ENCODE data around the gene CSF2RB.

DNA sequence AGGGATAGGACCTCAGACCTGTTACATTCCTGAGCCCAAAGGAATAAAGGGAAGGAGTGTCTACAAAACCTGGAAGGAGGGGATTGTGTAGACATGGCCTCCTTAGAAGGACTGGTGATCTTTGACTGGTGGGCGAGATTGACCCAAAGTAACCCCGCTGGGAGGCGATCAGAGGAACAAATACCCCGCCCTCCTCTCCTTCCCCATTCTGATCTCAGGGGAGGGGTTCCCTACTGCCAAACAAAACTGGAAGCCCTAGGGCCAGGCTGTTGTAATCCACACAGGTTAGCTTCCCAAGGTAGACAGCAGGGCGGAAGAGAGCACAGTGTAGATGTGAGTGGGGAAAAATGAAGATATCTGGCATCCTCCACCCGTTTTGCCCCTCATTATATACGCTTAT, 28.0 kb upstream of the CSF2RB start:
- no peak for TF ChIP-seq POLR2A (IDR thresholded peaks at IDR 0.05)
- TF ChIP-seq, protein P1, sequence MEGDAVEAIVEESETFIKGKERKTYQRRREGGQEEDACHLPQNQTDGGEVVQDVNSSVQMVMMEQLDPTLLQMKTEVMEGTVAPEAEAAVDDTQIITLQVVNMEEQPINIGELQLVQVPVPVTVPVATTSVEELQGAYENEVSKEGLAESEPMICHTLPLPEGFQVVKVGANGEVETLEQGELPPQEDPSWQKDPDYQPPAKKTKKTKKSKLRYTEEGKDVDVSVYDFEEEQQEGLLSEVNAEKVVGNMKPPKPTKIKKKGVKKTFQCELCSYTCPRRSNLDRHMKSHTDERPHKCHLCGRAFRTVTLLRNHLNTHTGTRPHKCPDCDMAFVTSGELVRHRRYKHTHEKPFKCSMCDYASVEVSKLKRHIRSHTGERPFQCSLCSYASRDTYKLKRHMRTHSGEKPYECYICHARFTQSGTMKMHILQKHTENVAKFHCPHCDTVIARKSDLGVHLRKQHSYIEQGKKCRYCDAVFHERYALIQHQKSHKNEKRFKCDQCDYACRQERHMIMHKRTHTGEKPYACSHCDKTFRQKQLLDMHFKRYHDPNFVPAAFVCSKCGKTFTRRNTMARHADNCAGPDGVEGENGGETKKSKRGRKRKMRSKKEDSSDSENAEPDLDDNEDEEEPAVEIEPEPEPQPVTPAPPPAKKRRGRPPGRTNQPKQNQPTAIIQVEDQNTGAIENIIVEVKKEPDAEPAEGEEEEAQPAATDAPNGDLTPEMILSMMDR (IDR thresholded peaks at IDR 0.05), result no peak
